ENCODE data around the gene SRGAP1. TPM values are rescaled to one million over a fixed set of nuclear protein-coding genes. Genes with fewer than 3 reads are reported as not detected.

SRGAP1 gene
- total RNA-seq, 3 donors from 2014 or later (not counting 1 experiment from before 2014, with no cell fraction given) = 0.10 to 0.49 (median 0.16) TPM

GRCh38 chr12:63846238-63846967, 1.9 kb downstream of the SRGAP1 start:
- no peaks in the 10 kb centered on the region for H3K27me3 ChIP-seq (ENCODE audit: control insufficient read depth, insufficient read depth, low read length)
- ATAC-seq (no peak), DNase-seq (no peak)
- peaks cover 8 to 24% of the 10 kb centered on the region in 2 donors for H3K27me3 Mint-ChIP-seq (ENCODE audit: low read depth in 2 of 2)
- H3K9me3 Mint-ChIP-seq = no peaks in the 10 kb centered on the region
- no peak overlapping the region for H3K4me3 ChIP-seq (ENCODE audit: low read length)
- H3K36me3 ChIP-seq (ENCODE audit: control insufficient read depth, insufficient read depth, low read length) = no peaks in the 10 kb centered on the region
- no peaks in the 10 kb centered on the region for H3K9me3 ChIP-seq (ENCODE audit: control insufficient read depth, insufficient read depth, low read length)
- TF ChIP-seq, protein P1, sequence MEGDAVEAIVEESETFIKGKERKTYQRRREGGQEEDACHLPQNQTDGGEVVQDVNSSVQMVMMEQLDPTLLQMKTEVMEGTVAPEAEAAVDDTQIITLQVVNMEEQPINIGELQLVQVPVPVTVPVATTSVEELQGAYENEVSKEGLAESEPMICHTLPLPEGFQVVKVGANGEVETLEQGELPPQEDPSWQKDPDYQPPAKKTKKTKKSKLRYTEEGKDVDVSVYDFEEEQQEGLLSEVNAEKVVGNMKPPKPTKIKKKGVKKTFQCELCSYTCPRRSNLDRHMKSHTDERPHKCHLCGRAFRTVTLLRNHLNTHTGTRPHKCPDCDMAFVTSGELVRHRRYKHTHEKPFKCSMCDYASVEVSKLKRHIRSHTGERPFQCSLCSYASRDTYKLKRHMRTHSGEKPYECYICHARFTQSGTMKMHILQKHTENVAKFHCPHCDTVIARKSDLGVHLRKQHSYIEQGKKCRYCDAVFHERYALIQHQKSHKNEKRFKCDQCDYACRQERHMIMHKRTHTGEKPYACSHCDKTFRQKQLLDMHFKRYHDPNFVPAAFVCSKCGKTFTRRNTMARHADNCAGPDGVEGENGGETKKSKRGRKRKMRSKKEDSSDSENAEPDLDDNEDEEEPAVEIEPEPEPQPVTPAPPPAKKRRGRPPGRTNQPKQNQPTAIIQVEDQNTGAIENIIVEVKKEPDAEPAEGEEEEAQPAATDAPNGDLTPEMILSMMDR (IDR thresholded peaks at IDR 0.05) = no peak
- H3K4me3 Mint-ChIP-seq = no peak overlapping the region
- no peaks in the 10 kb centered on the region for H3K36me3 Mint-ChIP-seq
- intact Hi-C loops (cut with micrococcal nuclease) = no loop called here
- H3K27ac ChIP-seq (ENCODE audit: low read length) = no peak overlapping the region
- no peak overlapping the region for H3K27ac Mint-ChIP-seq
- 88% methylated on average over 6 of the region's 6 CpGs for WGBS (ENCODE audit: insufficient coverage)
- H3K4me1 Mint-ChIP-seq = peaks cover 6% of the 10 kb centered on the region in 2 donors
- H3K4me1 ChIP-seq (ENCODE audit: control insufficient read depth, insufficient read depth, low read length) = peaks cover 11% of the 10 kb centered on the region

DNA sequence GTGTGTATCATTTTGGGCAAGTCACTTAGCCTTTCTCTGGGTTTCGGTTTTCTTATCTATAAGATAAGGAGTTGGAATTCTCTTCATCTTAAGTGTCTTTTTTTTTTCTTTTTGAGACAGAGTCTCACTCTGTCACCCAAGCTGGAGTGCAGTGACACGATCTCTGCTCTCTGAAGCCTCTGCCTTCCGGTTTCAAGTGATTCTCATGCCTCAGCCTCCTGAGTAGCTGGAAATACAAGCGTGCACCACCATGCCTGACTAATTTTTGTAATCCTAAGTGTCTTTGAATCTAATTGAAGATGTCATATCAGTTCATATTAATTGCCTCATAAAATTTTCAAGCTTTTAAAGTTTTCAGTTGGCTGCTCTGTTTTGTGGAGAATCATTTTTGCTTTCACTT, 4.0 kb downstream of the SRGAP1 start:
- DNase-seq (no peak), ATAC-seq (no peak)
- intact Hi-C loops (cut with micrococcal nuclease) = no loop called here
- H3K36me3 Mint-ChIP-seq = no peaks in the 10 kb centered on the region
- peaks cover 6% of the 10 kb centered on the region in 2 donors for H3K4me1 Mint-ChIP-seq
- Histone ChIP-seq H3K4me3 (ENCODE audit: low read length) (no peak overlapping the region), H3K36me3 (ENCODE audit: control insufficient read depth, insufficient read depth, low read length) (no peaks in the 10 kb centered on the region), H3K27me3 (ENCODE audit: control insufficient read depth, insufficient read depth, low read length) (no peaks in the 10 kb centered on the region), H3K27ac (ENCODE audit: low read length) (no peak overlapping the region), H3K4me1 (ENCODE audit: control insufficient read depth, insufficient read depth, low read length) (peaks cover 7% of the 10 kb centered on the region), H3K9me3 (ENCODE audit: control insufficient read depth, insufficient read depth, low read length) (no peaks in the 10 kb centered on the region)
- H3K27ac Mint-ChIP-seq = no peak overlapping the region
- no peak overlapping the region for H3K4me3 Mint-ChIP-seq
- peaks cover 8 to 24% of the 10 kb centered on the region in 2 donors for H3K27me3 Mint-ChIP-seq (ENCODE audit: low read depth in 2 of 2)
- TF ChIP-seq, protein P1 (IDR thresholded peaks at IDR 0.05) = no peak
- no peaks in the 10 kb centered on the region for H3K9me3 Mint-ChIP-seq
- 86% methylated on average over 4 of the region's 4 CpGs for WGBS (ENCODE audit: insufficient coverage)

GRCh38 chr12:63849106-63849620, 4.7 kb downstream of the SRGAP1 start:
- intact Hi-C loops (cut with micrococcal nuclease) = no loop called here
- Histone ChIP-seq H3K27ac (ENCODE audit: low read length) (no peak overlapping the region), H3K27me3 (ENCODE audit: control insufficient read depth, insufficient read depth, low read length) (no peaks in the 10 kb centered on the region), H3K4me3 (ENCODE audit: low read length) (no peak overlapping the region), H3K4me1 (ENCODE audit: control insufficient read depth, insufficient read depth, low read length) (peaks cover 6% of the 10 kb centered on the region), H3K36me3 (ENCODE audit: control insufficient read depth, insufficient read depth, low read length) (no peaks in the 10 kb centered on the region), H3K9me3 (ENCODE audit: control insufficient read depth, insufficient read depth, low read length) (no peaks in the 10 kb centered on the region)
- DNase-seq = no peak
- peaks cover 6% of the 10 kb centered on the region in 2 donors for H3K4me1 Mint-ChIP-seq
- no peaks in the 10 kb centered on the region for H3K36me3 Mint-ChIP-seq
- no peak overlapping the region for H3K27ac Mint-ChIP-seq
- 92% methylated on average over 1 of the region's 1 CpG for WGBS (ENCODE audit: insufficient coverage)
- TF ChIP-seq, protein P1 (IDR thresholded peaks at IDR 0.05) = no peak
- peaks cover 8 to 24% of the 10 kb centered on the region in 2 donors for H3K27me3 Mint-ChIP-seq (ENCODE audit: low read depth in 2 of 2)
- ATAC-seq = no peak
- H3K4me3 Mint-ChIP-seq = no peak overlapping the region
- no peaks in the 10 kb centered on the region for H3K9me3 Mint-ChIP-seq

Measured in natural killer cell (primary cell).